COLO829 (cell line): ENCODE data around the gene PYGO1.
"Not testable (repeated sequence)": the region's sequence is repeated elsewhere in the genome, so short reads cannot be mapped to it uniquely, and the experiment has no call there.

Experiments
- DNase-seq: peaks from one replicate; pipeline ENCODE4 v3.0.0; 2012; ENCODE audit warnings: low spot score

PYGO1 gene

GRCh38 chr15:55564347-55565145, 23.6 kb downstream of the PYGO1 start:
- no peak for DNase-seq

GRCh38 chr15:55562601-55563000, 25.5 kb downstream of the PYGO1 start:
- no peak for DNase-seq

GRCh38 chr15:55555089-55555488, 33.1 kb downstream of the PYGO1 start:
- no peak for DNase-seq

- no peak for DNase-seq
These were observed 35.2 kb downstream of the PYGO1 start for GRCh38 chr15:55552926-55553325.

- no peak for DNase-seq
These were observed 35.7 kb downstream of the PYGO1 start for GRCh38 chr15:55552451-55552850.

GRCh38 chr15:55549305-55549704, 38.8 kb downstream of the PYGO1 start:
- DNase-seq = no peak

- no peak for DNase-seq
These were observed 41.4 kb downstream of the PYGO1 start for GRCh38 chr15:55546718-55547117.

- DNase-seq = no peak
These were observed 52.7 kb downstream of the PYGO1 start for GRCh38 chr15:55535436-55535835.

GRCh38 chr15:55532944-55533343, 55.2 kb downstream of the PYGO1 start:
- no peak for DNase-seq

- no peak for DNase-seq
These were observed 57.3 kb downstream of the PYGO1 start for GRCh38 chr15:55530861-55531313.

GRCh38 chr15:55528812-55529211, 59.3 kb downstream of the PYGO1 start:
- DNase-seq = no peak

- no peak for DNase-seq
These were observed 61.0 kb downstream of the PYGO1 start for GRCh38 chr15:55527150-55527549.

GRCh38 chr15:55526559-55527036, 61.5 kb downstream of the PYGO1 start:
- DNase-seq = peak; percentile 23

GRCh38 chr15:55522742-55523450, 65.2 kb downstream of the PYGO1 start:
- no peak for DNase-seq

- no peak for DNase-seq
These were observed 69.5 kb downstream of the PYGO1 start for GRCh38 chr15:55518641-55519040.

- DNase-seq = no peak
These were observed 70.1 kb downstream of the PYGO1 start for GRCh38 chr15:55518009-55518408.

- DNase-seq = no peak
These were observed 72.0 kb downstream of the PYGO1 start for GRCh38 chr15:55515991-55516776.

- DNase-seq = no peak
These were observed 72.7 kb downstream of the PYGO1 start for GRCh38 chr15:55515491-55515890.

GRCh38 chr15:55514414-55514850, 73.7 kb downstream of the PYGO1 start:
- DNase-seq = no peak

GRCh38 chr15:55513621-55514413, 74.3 kb downstream of the PYGO1 start:
- DNase-seq = not testable (repeated sequence)

- no peak for DNase-seq
These were observed 75.0 kb downstream of the PYGO1 start for GRCh38 chr15:55513152-55513551.

GRCh38 chr15:55507567-55507966, 80.6 kb downstream of the PYGO1 start:
- no peak for DNase-seq
